GM13977 (cell line): ENCODE measurements around the gene ATE1.
"Not testable (repeated sequence)": the region's sequence is repeated elsewhere in the genome, so short reads cannot be mapped to it uniquely, and the experiment has no call there.

ENCODE experiments used
- DNase-seq: peaks from one replicate; pipeline ENCODE4 v3.0.0; 2012; ENCODE audit warnings: low spot score
- CTCF ChIP-seq: IDR thresholded peaks from 2 replicates; pipeline ENCODE4 v1.5.1; 2012; ENCODE audit warnings: mild to moderate bottlenecking, control low read depth; ENCODE audit not compliant: insufficient read depth; ENCODE audit errors: extremely low read depth, missing control alignments
- in situ Hi-C: fragments of 300-500 bp; cut with MboI; formaldehyde crosslinking; loops from one replicate; pipeline ENCODE4 v1.12.0; 2022; ENCODE audit warnings: low sequenced_read_pairs, low pct_unique_long_range_greater_than_20kb, mixed read lengths, inconsistent platforms; ENCODE audit not compliant: unreplicated experiment

The ATE1 gene

GRCh38 chr10:121709675-121710073 is 218.2 kb downstream of the ATE1 start:
- no peak for DNase-seq
- no peak for TF ChIP-seq CTCF
- in situ Hi-C loops = no loop called here

GRCh38 chr10:121708728-121709674 is 218.8 kb downstream of the ATE1 start:
- no peak for TF ChIP-seq CTCF
- in situ Hi-C loops = no loop called here
- DNase-seq = no peak

GRCh38 chr10:121702351-121703320 is 225.2 kb downstream of the ATE1 start:
- in situ Hi-C loops = no loop called here
- no peak for TF ChIP-seq CTCF
- DNase-seq = no peak

DNA sequence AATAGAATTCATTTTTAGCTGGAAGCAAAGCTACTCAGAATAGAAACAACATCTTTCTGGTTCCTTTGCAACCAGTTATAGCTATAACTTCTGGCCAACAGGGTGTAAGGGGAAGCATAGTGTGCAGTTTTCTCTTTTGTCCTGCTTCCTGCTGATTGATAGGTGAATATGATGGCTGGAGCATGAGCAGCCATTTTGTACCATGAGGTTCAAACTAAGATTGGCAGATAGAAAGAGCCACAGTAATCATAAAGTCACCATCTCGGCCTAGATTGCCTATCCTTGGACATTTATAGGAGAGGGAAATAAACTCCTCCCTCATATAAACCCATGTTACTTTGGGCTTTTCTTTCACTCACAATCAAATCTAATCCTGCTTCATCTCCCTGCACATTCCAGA is 227.4 kb downstream of the ATE1 start:
- no peak for TF ChIP-seq CTCF
- in situ Hi-C loops = no loop called here

GRCh38 chr10:121699703-121700102 is 228.1 kb downstream of the ATE1 start:
- in situ Hi-C loops, DNase-seq: not testable (repeated sequence)

More for the DNA sequence above, 227.4 kb downstream of the ATE1 start:
- no peak for DNase-seq

DNA sequence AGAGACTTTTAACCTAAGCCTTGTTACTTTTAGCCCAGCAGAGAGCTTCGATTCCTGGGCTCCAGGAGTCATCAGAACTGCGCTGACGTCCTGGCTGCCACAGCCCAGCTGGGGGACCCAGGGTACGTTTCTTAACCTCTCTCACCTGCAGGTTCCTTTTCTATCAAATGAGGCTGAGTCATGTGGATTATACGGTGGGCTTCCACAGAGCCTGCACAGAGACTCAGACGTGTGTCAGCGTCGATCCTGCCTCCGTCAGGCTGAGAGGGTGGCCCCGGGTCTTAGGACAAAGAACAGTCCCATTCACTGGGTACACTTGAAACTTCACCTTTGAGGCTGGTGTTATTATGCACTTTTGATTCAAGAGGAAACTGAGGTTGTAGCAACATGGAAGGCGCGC is 228.9 kb downstream of the ATE1 start:
- DNase-seq = no peak
- in situ Hi-C loops = no loop called here
- no peak for TF ChIP-seq CTCF

- no peak for TF ChIP-seq CTCF
- in situ Hi-C loops = no loop called here
- no peak for DNase-seq
Observed at GRCh38 chr10:121698336-121698735, 229.5 kb downstream of the ATE1 start.
